ENCODE measurements around the gene GPR157.

- TF ChIP-seq CTCF (IDR thresholded peaks at IDR 0.05; ENCODE audit: low read length) (no peak), EZH2 (IDR thresholded peaks at IDR 0.05; ENCODE audit: borderline replicate concordance, low read length) (no peak)
Observed at GRCh38 chr1:9169601-9170137, 40.8 kb upstream of the GPR157 start.
